GM12878 (cell line): ENCODE measurements around the gene ELL2. TPM values are rescaled to one million over a fixed set of nuclear protein-coding genes. Genes with fewer than 3 reads are reported as not detected.

Source experiments
- ATAC-seq: fragments of 200-7000 bp; cut with Tn5 transposase; 3 replicates; pipeline ENCODE4 v1.9.1; 2020; ENCODE audit warnings: mild to moderate bottlenecking, moderate library complexity
- BruUV-seq: library from RNA; stranded (reverse); fragments of 400-500 nt; replicated peaks from 2 replicates; lab custom pipeline; 2021; lab: Mats Ljungman, UMichigan
- CTCF ChIA-PET: fragments of 300-600 bp; sonication (Branson Sonifier 250); formaldehyde crosslinking; extraction: SDS; loops from one replicate; lab custom pipeline; 2021; ENCODE audit warnings: inconsistent platforms; lab: Yijun Ruan, JAX
- POLR2A ChIA-PET: fragments of 350-600 bp; formaldehyde crosslinking; extraction: SDS; loops from one replicate; lab custom pipeline; 2021; ENCODE audit warnings: inconsistent platforms; lab: Charles Lee
- RAD21 ChIA-PET: fragments of 300-600 bp; sonication (Branson Sonifier 250); formaldehyde crosslinking; loops from one replicate; lab custom pipeline; 2023; ENCODE audit warnings: antibody characterized with exemption; ENCODE audit not compliant: unreplicated experiment; lab: Charles Lee
- SMC1A ChIA-PET: fragments of 300-600 bp; sonication (Branson Sonifier 250); formaldehyde crosslinking; loops from one replicate; lab custom pipeline; 2023; ENCODE audit not compliant: unreplicated experiment, uncharacterized antibody; lab: Charles Lee
- DNase-seq: peaks from one replicate; pipeline ENCODE4 v3.0.0-alpha.2; 2011; ENCODE audit warnings: low read depth, low spot score
- FAIRE-seq: peaks from 3 replicates; lab custom pipeline; 2011; peaks lifted over from hg19 to GRCh38; lab: Jason Lieb, UNC
- H2AFZ ChIP-seq: 2 replicates; pipeline ENCODE4 v1.6.0; 2011; ENCODE audit warnings: low read depth, low read length, control low read depth; ENCODE audit not compliant: control insufficient read depth
- H3K27ac ChIP-seq: 2 replicates; pipeline ENCODE4 v1.5.1; 2011; ENCODE audit warnings: control low read depth; ENCODE audit not compliant: control insufficient read depth, insufficient read depth
- H3K27me3 ChIP-seq, 2 experiments: replicated peaks in 1 of 2; 2 replicates each; pipeline versions ENCODE4 v1.6.0 to v1.6.1; 2011; ENCODE audit warnings: low read length in 1 of 2; ENCODE audit not compliant: control insufficient read depth in 2 of 2, insufficient read depth in 2 of 2
- H3K36me3 ChIP-seq, 2 experiments: 2 replicates each; pipeline ENCODE4 v1.5.1; 2011; ENCODE audit warnings: low read length in 1 of 2; ENCODE audit not compliant: control insufficient read depth in 2 of 2, insufficient read depth in 2 of 2
- H3K4me1 ChIP-seq: 2 replicates; pipeline ENCODE4 v1.6.1; 2011; ENCODE audit warnings: mild to moderate bottlenecking, low read length, moderate library complexity, mixed read lengths; ENCODE audit not compliant: control insufficient read depth, insufficient read depth
- H3K4me2 ChIP-seq: 2 replicates; pipeline ENCODE4 v1.6.0; 2011; ENCODE audit warnings: control low read depth; ENCODE audit not compliant: control insufficient read depth, insufficient read depth
- H3K4me3 ChIP-seq: fragments of 200-600 bp; sonication (generic); 2 replicates; pipeline ENCODE4 v1.5.1; 2016
- H3K79me2 ChIP-seq: 2 replicates; pipeline ENCODE4 v1.6.0; 2011; ENCODE audit warnings: low read length; ENCODE audit not compliant: control insufficient read depth, insufficient read depth
- H3K9ac ChIP-seq: 2 replicates; pipeline ENCODE4 v1.8.0; 2011; ENCODE audit warnings: low read length, control low read depth, mixed read lengths; ENCODE audit not compliant: control insufficient read depth, insufficient read depth
- H3K9me3 ChIP-seq: replicated peaks from 3 replicates; pipeline ENCODE4 v1.5.1; 2011; ENCODE audit warnings: mild to moderate bottlenecking, low read length; ENCODE audit not compliant: control insufficient read depth, insufficient read depth
- H4K20me1 ChIP-seq: 2 replicates; pipeline ENCODE4 v1.6.0; 2011; ENCODE audit not compliant: control insufficient read depth, insufficient read depth
- ATF2 ChIP-seq: IDR thresholded peaks from 2 replicates; pipeline ENCODE4 v1.6.1; 2012; ENCODE audit warnings: low read length, inconsistent platforms
- BACH1 ChIP-seq: fragments of 450-650 bp; IDR thresholded peaks from 2 replicates; pipeline ENCODE4 v1.6.1; 2017; ENCODE audit warnings: mild to moderate bottlenecking, borderline replicate concordance
- BHLHE40 ChIP-seq, 2 experiments: fragments of 450-650 bp in 1 of 2; IDR thresholded peaks; 2 replicates each; pipeline ENCODE4 v1.6.1; 2011 to 2017; ENCODE audit warnings: low read depth in 2 of 2, borderline replicate concordance in 1 of 2, improper control_type of control experiment in 1 of 2, low read length in 1 of 2, mild to moderate bottlenecking in 1 of 2
- DPF2 ChIP-seq: fragments of 450-650 bp; IDR thresholded peaks from 2 replicates; pipeline ENCODE4 v1.6.1; 2017; ENCODE audit warnings: mild to moderate bottlenecking
- E2F8 ChIP-seq: fragments of 450-650 bp; IDR thresholded peaks from 2 replicates; pipeline ENCODE4 v1.6.1; 2018; ENCODE audit warnings: mild to moderate bottlenecking, low read depth, moderate library complexity; ENCODE audit not compliant: partially characterized antibody
- HDGF ChIP-seq: fragments of 450-650 bp; IDR thresholded peaks from 2 replicates; pipeline ENCODE4 v1.6.1; 2016; ENCODE audit warnings: antibody characterized with exemption
- IKZF2 ChIP-seq, 2 experiments: fragments of 450-650 bp; IDR thresholded peaks; 2 replicates each; pipeline ENCODE4 v1.6.1; 2017; ENCODE audit warnings: mild to moderate bottlenecking in 2 of 2, moderate library complexity in 2 of 2
- MEF2B ChIP-seq: fragments of 450-650 bp; IDR thresholded peaks from 2 replicates; pipeline ENCODE4 v1.6.1; 2018; ENCODE audit warnings: mild to moderate bottlenecking, moderate library complexity; ENCODE audit not compliant: partially characterized antibody, poor library complexity, severe bottlenecking
- MLLT1 ChIP-seq: fragments of 450-650 bp; IDR thresholded peaks from 2 replicates; pipeline ENCODE4 v1.6.1; 2016; ENCODE audit warnings: mild to moderate bottlenecking
- MXI1 ChIP-seq: fragments of 150-350 bp; IDR thresholded peaks from 2 replicates; pipeline ENCODE4 v1.6.1; 2011; ENCODE audit warnings: low read depth, mild to moderate bottlenecking, inconsistent platforms, low read length, improper control_type of control experiment
- NBN ChIP-seq: fragments of 450-650 bp; IDR thresholded peaks from 2 replicates; pipeline ENCODE4 v1.6.1; 2016
- NR2C1 ChIP-seq: fragments of 450-650 bp; IDR thresholded peaks from 2 replicates; pipeline ENCODE4 v1.6.1; 2017; ENCODE audit warnings: antibody characterized with exemption, mild to moderate bottlenecking, moderate library complexity
- POLR2A ChIP-seq: IDR thresholded peaks from 2 replicates; pipeline ENCODE4 v1.6.1; 2011; ENCODE audit warnings: low read depth, mild to moderate bottlenecking, low read length
- SMC3 ChIP-seq: IDR thresholded peaks from 2 replicates; pipeline ENCODE4 v1.6.1; 2011; ENCODE audit warnings: low read length, improper control_type of control experiment, borderline replicate concordance
- SRF ChIP-seq, 2 experiments: IDR thresholded peaks; 2 replicates each; pipeline ENCODE4 v1.6.1; 2011; ENCODE audit warnings: low read depth in 2 of 2, low read length in 2 of 2, mild to moderate bottlenecking in 1 of 2, moderate library complexity in 1 of 2
- USF2 ChIP-seq: IDR thresholded peaks from 2 replicates; pipeline ENCODE4 v1.6.1; 2011; ENCODE audit warnings: low read depth, low read length, improper control_type of control experiment, borderline replicate concordance
- ZNF207 ChIP-seq: fragments of 450-650 bp; IDR thresholded peaks from 2 replicates; pipeline ENCODE4 v1.6.1; 2014; ENCODE audit warnings: antibody characterized with exemption, mild to moderate bottlenecking, borderline replicate concordance
- WGBS: methylation state at CpG from one replicate; pipeline ENCODE4 v1.1.6; 2016; ENCODE audit warnings: low lambda C conversion rate; ENCODE audit not compliant: insufficient replicate concordance, insufficient coverage; ENCODE audit errors: missing lambda C conversion rate; 5-methylcytosine and 5-hydroxymethylcytosine counted together
- in situ Hi-C: fragments of 300-500 bp; cut with MboI; formaldehyde crosslinking; loops from 9 replicates; pipeline ENCODE4 v1.14.3; 2018; ENCODE audit warnings: mixed read lengths
- intact Hi-C: fragments of 100-400 bp; cut with micrococcal nuclease; formaldehyde crosslinking; loops from one replicate; pipeline ENCODE4 v1.14.2; 2022; ENCODE audit not compliant: unreplicated experiment
- polyA plus RNA-seq, 11 experiments: library from polyadenylated mRNA; depleted of rRNA in 4 of 11; unstranded in 6 of 11; stranded (reverse) in 5 of 11; fragments of >200 nt; fragmentation: Nextera tagmentation in 4 of 11; fragmentation: Illumina TruSeq in 1 of 11; extraction: Ambion mirVana in 4 of 11; extraction: Trizol in 1 of 11; gene quantifications; 1 replicate in 1 of 11; 2 replicates in 10 of 11; pipeline versions ENCODE4 v1.2.1 to v1.2.3, GENCODE V29; 2011 to 2016; ENCODE audit warnings: inconsistent platforms in 2 of 11, missing spikeins in 2 of 11, low read depth in 1 of 11
- total RNA-seq, 4 experiments: library from RNA; depleted of rRNA in 3 of 4; stranded (reverse); fragments of >200 nt in 3 of 4; fragmentation: Illumina TruSeq in 1 of 4; extraction: Trizol in 1 of 4; gene quantifications; 2 replicates each; pipeline versions ENCODE4 v1.2.1 to v1.2.3, GENCODE V29; 2013 to 2021

ELL2 gene
- total and polyA plus RNA-seq, 10 of the 15 experiments (the other 5 are each of a cell fraction or from before 2014, with no cell fraction given) = 24.2 to 91.4 (median 57.4) TPM

GRCh38 chr5:95907067-95907705, 54.5 kb downstream of the ELL2 start:
- intact Hi-C loops = no loop called here
- peaks cover 2 to 14% of the 10 kb centered on the region in 2 experiments; a peak in 3 of 4 replicates for H3K36me3 ChIP-seq
- H3K9ac ChIP-seq = no peak overlapping the region
- ATAC-seq (peak; percentile 76), FAIRE-seq (no peak), DNase-seq (no peak)
- in situ Hi-C loops = no loop called here
- ChIA-PET CTCF (interaction anchor here (1.0 to 2.0 kb wide), 7 partner anchors 10 to 438 kb away, joined by 3 to 9 read pairs (median 5); no protein-coding TSS in a partner anchor), RAD21 (interaction anchor here (0.6 to 2.8 kb wide), 19 partner anchors 10 to 533 kb away, joined by 3 to 33 read pairs (median 5); partner anchors contain the start of gene ELL2), SMC1A (interaction anchor here (0.8 to 6.9 kb wide), 19 partner anchors 10 to 70 kb away, joined by 3 to 55 read pairs (median 6); no protein-coding TSS in a partner anchor), POLR2A (interaction anchor here (0.5 to 2.1 kb wide), 10 partner anchors 13 to 51 kb away, joined by 3 to 8 read pairs (median 4); no protein-coding TSS in a partner anchor)
- no peaks in the 10 kb centered on the region for H3K27me3 ChIP-seq
- H3K27ac ChIP-seq = peak overlapping the region; percentile 11; the same call in 1 of the 2 replicates
- H3K4me3 ChIP-seq = no peak overlapping the region
- no peak overlapping the region for H2AFZ ChIP-seq
- H3K79me2 ChIP-seq = peaks cover 4% of the 10 kb centered on the region
- H3K4me1 ChIP-seq = peaks cover 11% of the 10 kb centered on the region
- no peaks in the 10 kb centered on the region for H4K20me1 ChIP-seq
- H3K4me2 ChIP-seq = peak overlapping the region; percentile 45; the same call in 1 of the 2 replicates
- BruUV-seq = no TSS peak
- 84% methylated on average over 5 of the region's 5 CpGs for WGBS
- H3K9me3 ChIP-seq = no peaks in the 10 kb centered on the region; the same call in 2 of the 3 replicates
- TF ChIP-seq ATF2 (no peak), NR2C1 (no peak), POLR2A (no peak), NBN (peak; percentile 50; the same call in 1 of the 2 replicates), MXI1 (peak; percentile 26; the same call in 1 of the 2 replicates), ZNF207 (no peak), MEF2B (peak; percentile 44), IKZF2 (IDR thresholded peaks at IDR 0.05) (peak; percentile 27 to 65; a peak in 2 of 4 replicates), SRF (IDR thresholded peaks at IDR 0.05; ENCODE audit: low read depth in 2 of 2, low read length in 2 of 2) (no peak), SMC3 (no peak), HDGF (no peak), E2F8 (no peak), USF2 (no peak), MLLT1 (peak; percentile 70), BACH1 (0 out of 2 replicates have a peak, but pooled peaks have one; percentile 20), BHLHE40 (IDR thresholded peaks at IDR 0.05; ENCODE audit: borderline replicate concordance in 1 of 2, low read depth in 2 of 2, low read length in 1 of 2) (peak in 1 of 2 experiments; percentile 57; a peak in 2 of 4 replicates), DPF2 (0 out of 2 replicates have a peak, but pooled peaks have one; percentile 59)
